NCI-H187 treated with DMSO at 0.1 percent for 48 hours (cell line): ENCODE data around the gene SLAMF8.

Experiments
- DNase-seq: peaks from one replicate; lab custom pipeline; 2025; lab: John Stamatoyannopoulos, UW

Gene SLAMF8

GRCh38 chr1:159847231-159847630 is 20.6 kb downstream of the SLAMF8 start:
- DNase-seq = no peak

GRCh38 chr1:159848326-159848725 is 21.7 kb downstream of the SLAMF8 start:
- no peak for DNase-seq

GRCh38 chr1:159849626-159850366 is 23.1 kb downstream of the SLAMF8 start:
- no peak for DNase-seq

- no peak for DNase-seq
Observed at GRCh38 chr1:159851407-159851806, 24.7 kb downstream of the SLAMF8 start.

GRCh38 chr1:159853417-159854115 is 26.9 kb downstream of the SLAMF8 start:
- no peak for DNase-seq

GRCh38 chr1:159854116-159854692 is 27.5 kb downstream of the SLAMF8 start:
- no peak for DNase-seq

GRCh38 chr1:159854693-159855192 is 28.1 kb downstream of the SLAMF8 start:
- DNase-seq = no peak

GRCh38 chr1:159855709-159856108 is 29.0 kb downstream of the SLAMF8 start:
- DNase-seq = no peak

- no peak for DNase-seq
Observed at GRCh38 chr1:159856576-159856975, 29.9 kb downstream of the SLAMF8 start.

- no peak for DNase-seq
Observed at GRCh38 chr1:159857889-159858288, 31.2 kb downstream of the SLAMF8 start.

- DNase-seq = no peak
Observed at GRCh38 chr1:159859767-159860322, 33.2 kb downstream of the SLAMF8 start.

GRCh38 chr1:159860456-159860855 is 33.8 kb downstream of the SLAMF8 start:
- DNase-seq = no peak

- no peak for DNase-seq
Observed at GRCh38 chr1:159861218-159861617, 34.5 kb downstream of the SLAMF8 start.

GRCh38 chr1:159862031-159862430 is 35.4 kb downstream of the SLAMF8 start:
- no peak for DNase-seq

- DNase-seq = no peak
Observed at GRCh38 chr1:159862557-159862956, 35.9 kb downstream of the SLAMF8 start, which contains the start of gene VSIG8. Gene VSIG8, minus strand, starts transcription at chr1:159862657. Its CDS starts 136 bp downstream, at chr1:159862521.

- DNase-seq = no peak
Observed at GRCh38 chr1:159864262-159864661, 37.6 kb downstream of the SLAMF8 start.

GRCh38 chr1:159866066-159866465 is 39.4 kb downstream of the SLAMF8 start:
- no peak for DNase-seq

GRCh38 chr1:159866905-159867663 is 40.4 kb downstream of the SLAMF8 start:
- no peak for DNase-seq

- peak; percentile 95 for DNase-seq
Observed at GRCh38 chr1:159867664-159868026, 41.0 kb downstream of the SLAMF8 start.

- no peak for DNase-seq
Observed at GRCh38 chr1:159868766-159869165, 42.1 kb downstream of the SLAMF8 start.

GRCh38 chr1:159869173-159869572 is 42.5 kb downstream of the SLAMF8 start:
- DNase-seq = no peak

GRCh38 chr1:159869607-159870006 is 42.9 kb downstream of the SLAMF8 start:
- DNase-seq = no peak
